Erythroblast (primary cell): ENCODE data around the gene MEGF8.

Source experiments
- DNase-seq, 2 experiments: peaks; one replicate each; lab custom pipeline; 2025; lab: John Stamatoyannopoulos, UW
- GATA1 ChIP-seq: IDR thresholded peaks from 2 replicates; pipeline ENCODE4 v1.6.1; 2011; ENCODE audit warnings: low read depth, mild to moderate bottlenecking, control low read depth, low read length, moderate library complexity
- POLR2A ChIP-seq: IDR thresholded peaks from 2 replicates; pipeline ENCODE4 v1.6.1; 2011; ENCODE audit warnings: mild to moderate bottlenecking, low read length

MEGF8 gene

DNA sequence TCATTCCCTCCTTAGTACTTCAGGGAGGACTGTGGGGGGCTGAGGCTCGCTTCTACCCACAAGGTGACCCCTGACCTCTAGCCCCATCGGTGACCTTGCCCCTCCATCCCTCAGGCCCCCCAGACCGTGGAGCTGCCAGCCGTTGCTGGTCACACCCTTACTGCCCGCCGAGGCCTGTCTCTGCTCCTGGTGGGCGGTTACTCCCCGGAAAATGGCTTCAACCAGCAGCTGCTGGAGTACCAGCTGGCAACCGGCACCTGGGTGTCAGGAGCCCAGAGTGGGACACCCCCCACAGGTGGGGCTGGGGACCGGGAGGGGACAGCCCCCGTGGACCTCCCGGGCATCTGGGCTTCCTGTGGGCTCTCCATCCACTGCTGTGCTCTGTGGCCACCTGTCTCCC, 31.9 kb downstream of the MEGF8 start:
- TF ChIP-seq GATA1 (no peak), POLR2A (no peak)
- DNase-seq: no peak

DNA sequence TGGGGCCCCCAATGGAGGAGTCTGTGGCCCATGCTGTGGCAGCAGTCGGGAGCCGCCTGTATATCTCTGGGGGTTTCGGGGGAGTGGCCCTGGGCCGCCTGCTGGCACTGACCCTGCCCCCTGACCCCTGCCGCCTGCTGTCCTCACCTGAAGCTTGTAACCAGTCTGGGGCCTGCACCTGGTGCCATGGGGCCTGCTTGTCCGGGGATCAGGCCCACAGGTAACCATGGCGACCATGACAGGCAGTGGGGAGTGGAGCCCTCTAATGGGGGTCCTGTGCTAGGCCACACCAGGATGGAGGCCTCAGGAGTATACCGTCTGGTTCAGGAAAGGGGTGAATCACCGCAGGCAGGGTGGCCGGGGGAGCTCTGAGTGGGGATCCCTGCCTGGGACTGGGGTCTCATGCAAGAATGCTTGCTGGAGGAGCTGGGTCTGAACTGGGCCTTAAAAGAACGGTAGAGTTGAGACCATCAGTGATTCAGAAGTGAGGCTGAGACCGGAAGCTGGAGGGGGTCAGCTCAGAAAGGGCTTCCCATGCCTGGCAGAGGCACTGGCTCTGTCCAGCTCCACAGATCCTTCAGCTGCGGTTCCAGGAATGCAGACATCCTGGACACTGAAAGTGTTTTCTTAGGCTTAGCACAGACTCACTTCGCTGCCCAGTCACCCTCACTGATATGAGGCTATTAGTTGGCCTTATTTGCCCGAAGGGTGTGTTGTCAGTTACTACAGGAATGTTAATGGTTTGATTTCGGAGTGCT, 35.5 kb downstream of the MEGF8 start:
- no peak for DNase-seq

DNA sequence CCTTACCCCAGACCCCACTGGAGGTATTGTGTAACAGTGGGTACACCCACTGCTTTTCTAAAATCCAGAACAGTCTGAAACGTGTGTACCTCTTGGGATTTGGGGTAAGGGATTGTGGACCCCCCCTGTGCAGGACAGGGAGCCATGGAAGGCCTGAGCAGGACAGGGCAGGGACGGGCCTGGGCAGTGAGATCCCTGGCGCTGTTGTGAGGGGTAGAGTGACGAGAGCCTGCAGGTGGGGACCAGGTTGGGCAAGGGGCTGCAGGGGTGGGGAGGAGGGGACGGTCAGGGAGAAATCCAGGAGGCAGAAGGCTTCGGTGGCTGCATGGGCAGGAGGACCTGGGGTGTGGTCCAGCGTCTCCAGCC, 36.1 kb downstream of the MEGF8 start:
- TF ChIP-seq GATA1 (no peak), POLR2A (no peak)
- DNase-seq: no peak

More for the DNA sequence above, 35.5 kb downstream of the MEGF8 start:
- TF ChIP-seq POLR2A (no peak), GATA1 (no peak)

DNA sequence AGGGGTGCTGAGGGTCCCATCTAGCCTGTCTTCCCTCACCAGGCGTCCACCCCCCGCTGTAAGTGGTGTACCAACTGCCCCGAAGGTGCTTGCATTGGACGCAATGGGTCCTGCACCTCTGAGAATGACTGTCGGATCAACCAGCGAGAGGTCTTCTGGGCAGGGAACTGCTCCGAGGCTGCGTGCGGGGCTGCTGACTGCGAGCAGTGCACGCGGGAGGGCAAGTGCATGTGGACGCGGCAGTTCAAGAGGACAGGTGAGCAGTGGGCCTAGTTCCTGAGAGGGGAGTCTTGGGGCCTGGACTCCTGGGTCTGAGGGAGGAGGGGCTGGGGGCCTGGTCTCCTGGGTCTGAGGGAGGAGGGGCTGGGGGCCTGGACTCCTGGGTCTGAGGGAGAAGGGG, 36.9 kb downstream of the MEGF8 start:
- no peak for TF ChIP-seq POLR2A
- TF ChIP-seq GATA1: no peak
- no peak for DNase-seq

GRCh38 chr19:42362891-42363440, 37.5 kb downstream of the MEGF8 start:
- no peak for DNase-seq
- no peak for TF ChIP-seq GATA1
- no peak for TF ChIP-seq POLR2A

DNA sequence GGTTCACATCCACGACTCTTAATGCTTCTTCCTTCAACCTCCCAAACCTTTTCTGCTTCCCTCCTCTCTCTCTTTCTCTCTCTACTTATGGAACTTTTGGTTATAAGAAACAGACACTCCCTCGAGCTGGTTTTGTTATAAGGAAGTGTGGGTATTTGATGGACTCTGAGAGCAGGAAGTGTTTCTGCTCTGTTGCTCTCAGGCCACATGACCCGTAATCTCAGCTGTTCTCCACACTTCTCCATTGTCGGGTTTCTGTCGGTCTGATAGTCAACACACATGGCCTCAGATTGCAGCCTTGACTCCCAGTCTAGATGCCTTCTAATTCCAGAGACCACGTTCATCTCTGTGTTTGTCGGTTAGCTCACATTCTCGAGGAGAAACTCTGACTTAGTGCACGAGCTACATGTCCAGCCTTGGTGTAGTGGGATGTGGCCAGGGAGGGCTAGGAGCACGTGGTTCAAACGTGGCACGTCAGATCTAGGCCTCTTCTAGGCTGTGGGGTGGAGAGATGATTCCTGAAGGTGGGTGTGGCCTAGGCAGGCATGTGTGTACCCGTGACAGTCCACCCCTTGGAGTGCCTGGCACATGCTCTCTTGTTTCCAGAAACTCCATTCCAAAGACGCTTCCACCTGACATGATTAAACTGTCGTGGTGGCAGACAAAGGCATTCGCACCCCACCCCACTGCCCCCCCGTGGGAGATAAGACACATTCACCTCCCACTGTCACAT, 38.3 kb downstream of the MEGF8 start:
- DNase-seq: no peak
- no peak for TF ChIP-seq POLR2A
- no peak for TF ChIP-seq GATA1

DNA sequence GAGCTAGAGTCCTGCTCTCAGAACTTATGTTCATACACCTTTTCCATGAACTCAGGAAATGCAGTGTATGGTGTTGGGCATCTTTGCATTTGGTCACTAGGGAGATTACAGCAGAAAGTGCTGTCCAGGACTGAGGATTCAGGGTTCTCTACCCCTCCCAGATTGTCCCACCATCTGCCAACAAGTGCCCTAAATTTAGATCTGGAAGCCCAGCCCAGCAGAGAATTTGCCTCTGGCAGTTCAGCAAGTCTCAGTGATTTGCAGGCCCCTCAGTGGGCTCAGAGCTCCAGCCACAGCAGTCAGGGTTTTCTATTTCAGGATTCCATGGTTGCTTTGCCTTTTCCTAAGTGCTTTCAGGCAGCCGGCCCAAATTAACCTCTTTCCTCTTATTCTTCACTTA, 41.2 kb downstream of the MEGF8 start:
- no peak for DNase-seq
- no peak for TF ChIP-seq GATA1
- TF ChIP-seq POLR2A: no peak

DNA sequence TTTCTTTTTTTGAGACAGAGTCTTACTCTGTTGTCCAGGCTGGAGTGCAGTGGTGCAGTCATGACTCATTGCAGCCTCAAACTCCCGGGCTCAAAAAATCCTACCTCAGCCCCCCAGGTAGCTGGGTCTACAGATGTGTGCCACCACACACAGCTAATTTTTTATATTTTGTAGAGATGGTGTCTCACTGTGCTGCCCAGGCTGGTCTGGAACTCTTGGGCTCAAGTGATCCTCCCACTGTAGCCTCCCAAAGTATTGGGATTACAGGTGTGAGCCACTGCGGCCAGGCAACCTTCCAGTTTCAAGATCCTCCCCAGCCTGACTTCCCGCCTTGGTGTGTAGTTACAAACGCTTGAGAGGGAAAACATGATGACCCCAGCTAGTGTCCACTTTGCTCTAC, 42.5 kb downstream of the MEGF8 start:
- no peak for DNase-seq
- TF ChIP-seq GATA1 (no peak), POLR2A (no peak)

DNA sequence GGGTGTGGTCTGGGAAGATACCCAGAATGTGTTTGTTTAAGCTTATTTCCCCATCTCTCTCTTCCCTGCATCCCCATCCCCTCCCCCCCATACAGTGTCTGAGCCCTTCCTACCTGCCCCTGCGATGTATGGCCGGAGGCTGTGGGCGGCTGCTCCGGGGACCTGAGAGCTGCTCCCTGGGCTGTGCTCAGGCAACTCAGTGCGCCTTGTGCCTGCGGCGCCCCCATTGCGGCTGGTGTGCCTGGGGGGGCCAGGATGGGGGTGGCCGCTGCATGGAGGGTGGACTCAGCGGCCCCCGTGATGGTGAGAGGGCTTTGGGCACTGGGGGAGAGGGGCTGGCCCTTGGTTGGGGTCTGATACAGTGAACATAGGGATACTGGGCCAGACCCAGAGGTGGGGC, 42.9 kb downstream of the MEGF8 start:
- DNase-seq: no peak
- no peak for TF ChIP-seq POLR2A
- no peak for TF ChIP-seq GATA1

GRCh38 chr19:42368765-42369164, 43.3 kb downstream of the MEGF8 start:
- no peak for DNase-seq
- TF ChIP-seq POLR2A (no peak), GATA1 (no peak)

DNA sequence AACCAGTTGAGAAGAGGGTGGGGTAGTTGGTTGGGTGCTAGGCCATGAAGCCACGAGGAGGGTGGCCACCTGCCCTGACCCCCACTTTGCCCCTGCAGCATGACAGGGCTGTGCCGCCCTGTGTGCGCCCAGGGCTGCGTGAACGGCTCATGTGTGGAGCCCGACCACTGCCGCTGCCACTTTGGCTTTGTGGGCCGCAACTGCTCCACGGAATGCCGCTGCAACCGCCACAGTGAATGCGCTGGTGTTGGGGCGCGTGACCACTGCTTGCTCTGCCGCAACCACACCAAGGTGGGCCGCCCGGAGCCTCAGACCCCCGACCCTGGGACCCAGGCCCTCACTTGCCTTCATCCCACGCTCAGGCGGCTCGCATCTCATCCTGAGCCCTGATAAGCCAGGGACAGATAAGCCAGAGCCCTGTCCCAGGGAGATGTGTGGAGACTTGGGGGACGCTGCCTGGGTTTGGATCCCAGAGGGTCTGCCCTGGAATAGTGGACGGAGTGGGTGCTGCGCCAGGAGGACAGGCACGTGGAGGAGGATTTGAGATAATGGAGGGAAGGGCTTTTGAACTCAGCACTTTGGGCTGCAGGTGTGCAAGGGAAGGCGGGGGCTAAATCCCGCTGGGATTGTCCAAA, 44.1 kb downstream of the MEGF8 start:
- TF ChIP-seq GATA1: no peak
- TF ChIP-seq POLR2A: no peak
- no peak for DNase-seq

GRCh38 chr19:42370068-42370520, 44.7 kb downstream of the MEGF8 start:
- DNase-seq: no peak
- TF ChIP-seq POLR2A (no peak), GATA1 (no peak)

- TF ChIP-seq POLR2A (no peak), GATA1 (no peak)
- DNase-seq: no peak
These were observed 45.3 kb downstream of the MEGF8 start for GRCh38 chr19:42370626-42371175.

DNA sequence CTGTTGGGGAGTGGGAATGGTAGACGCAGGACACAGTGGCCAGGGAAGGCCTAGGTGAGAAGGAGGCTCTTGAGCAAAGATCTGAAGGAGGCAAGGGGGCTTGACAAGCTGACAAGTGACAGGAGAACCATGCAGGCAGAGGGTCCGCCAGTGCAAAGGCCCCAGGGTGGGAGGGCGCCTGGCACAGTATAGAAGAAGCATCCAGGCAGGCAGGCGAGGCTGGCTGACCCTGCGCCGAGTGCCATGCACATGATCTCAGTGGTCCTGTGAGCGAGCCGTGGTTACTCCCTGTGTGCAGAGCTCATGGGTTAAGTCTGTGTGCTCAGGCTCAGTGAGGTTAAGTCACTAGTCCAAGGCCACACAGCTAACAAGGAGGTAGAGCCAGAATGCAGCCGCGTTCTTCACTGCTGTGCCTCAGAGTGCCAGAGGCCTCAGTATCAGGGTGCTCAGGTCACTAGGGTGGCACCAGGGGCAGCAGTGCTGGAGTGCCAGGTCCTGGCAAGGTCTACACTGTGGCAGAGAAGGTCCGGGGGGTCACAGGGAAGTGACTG, 49.5 kb downstream of the MEGF8 start:
- no peak for DNase-seq
- TF ChIP-seq POLR2A (no peak), GATA1 (no peak)
